Left lung (tissue), 10 donors: Measurements from ENCODE around the gene GNB3. TPM values are rescaled to one million over a fixed set of nuclear protein-coding genes. Genes with fewer than 3 reads are reported as not detected.

Source experiments
- ATAC-seq: fragments of 200-7000 bp; cut with Tn5 transposase; one replicate; pipeline ENCODE4 v1.9.1; 2020; ENCODE audit warnings: moderate library complexity
- DNase-seq, 4 donors: peaks; one replicate each; pipeline ENCODE4 v3.0.0-alpha.2; 2013 to 2020
- H3K27ac ChIP-seq, 2 donors: fragments of 200-600 bp; sonication (generic) in 1 of 2; one replicate each; pipeline versions ENCODE4 v1.5.0 to v1.8.0; 2020 to 2021
- H3K27me3 ChIP-seq, 2 donors: fragments of 200-600 bp; sonication (generic) in 1 of 2; one replicate each; pipeline versions ENCODE4 v1.5.0 to v1.8.0; 2020 to 2021
- H3K36me3 ChIP-seq, 2 donors: fragments of 200-600 bp; sonication (generic) in 1 of 2; one replicate each; pipeline versions ENCODE4 v1.5.0 to v1.8.0; 2020 to 2021
- H3K4me1 ChIP-seq, 2 donors: fragments of 200-600 bp; one replicate each; pipeline ENCODE4 v1.8.0; 2021
- H3K4me3 ChIP-seq, 2 donors: fragments of 200-600 bp; sonication (generic) in 1 of 2; one replicate each; pipeline versions ENCODE4 v1.5.0 to v1.8.0; 2020 to 2021; ENCODE audit warnings: mild to moderate bottlenecking in 1 of 2
- H3K9me3 ChIP-seq, 2 donors: fragments of 200-600 bp; sonication (generic) in 1 of 2; one replicate each; pipeline versions ENCODE4 v1.5.0 to v1.8.0; 2020 to 2021
- intact Hi-C, 2 donors: fragments of 100-400 bp; cut with DNase I; formaldehyde crosslinking; loops; one replicate each; pipeline versions ENCODE4 v1.11.2 to v1.14.2; 2022
- polyA plus RNA-seq, 6 donors: library from polyadenylated mRNA; unstranded; fragments of 120-200 nt; gene quantifications; one replicate each; pipeline ENCODE4 v1.2.1, GENCODE V29; 2013; ENCODE audit not compliant: insufficient read length in 6 of 6
- total RNA-seq, 2 donors: library from RNA; stranded (reverse); fragmentation: NEBNext Ultra II Directional; extraction: Animal tissue kit (Norgen Biotek cat#: 25700); gene quantifications; one replicate each; pipeline ENCODE4 v1.2.1, GENCODE V29; 2021
- TF ChIP-seq, protein P1 (sequence below), 2 donors: fragments of 200-600 bp; sonication (generic) in 1 of 2; IDR thresholded peaks; one replicate each; pipeline versions ENCODE4 v1.5.0 to v1.8.0; 2021; ENCODE audit warnings: antibody characterized with exemption in 2 of 2
- donor health status: DM: no; HTN: yes; CAD: no.
- donor health status: DM: no; HTN: no; CAD: no.

The GNB3 gene
- total and polyA plus RNA-seq, 8 donors = 2.0 to 7.2 (median 5.0) TPM

DNA sequence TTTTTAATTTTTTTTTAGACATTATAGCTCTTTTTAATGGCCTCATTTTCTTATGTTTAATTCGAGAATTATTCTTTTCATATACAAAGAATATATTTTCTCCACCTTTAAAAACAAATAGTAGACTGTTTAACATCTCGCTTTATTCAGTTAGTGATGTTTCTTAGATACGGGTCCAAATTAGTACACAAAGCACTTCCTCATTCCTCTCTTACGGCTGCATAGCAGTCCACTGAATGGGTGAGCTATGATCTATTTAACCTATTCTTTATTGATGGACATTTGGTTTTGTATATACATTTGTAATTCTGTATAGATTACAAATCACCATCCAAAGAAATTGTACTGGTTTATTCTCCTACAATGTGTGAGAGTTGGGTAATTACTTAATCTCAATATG is 27.4 kb upstream of the GNB3 start:
- TF ChIP-seq, protein P1, sequence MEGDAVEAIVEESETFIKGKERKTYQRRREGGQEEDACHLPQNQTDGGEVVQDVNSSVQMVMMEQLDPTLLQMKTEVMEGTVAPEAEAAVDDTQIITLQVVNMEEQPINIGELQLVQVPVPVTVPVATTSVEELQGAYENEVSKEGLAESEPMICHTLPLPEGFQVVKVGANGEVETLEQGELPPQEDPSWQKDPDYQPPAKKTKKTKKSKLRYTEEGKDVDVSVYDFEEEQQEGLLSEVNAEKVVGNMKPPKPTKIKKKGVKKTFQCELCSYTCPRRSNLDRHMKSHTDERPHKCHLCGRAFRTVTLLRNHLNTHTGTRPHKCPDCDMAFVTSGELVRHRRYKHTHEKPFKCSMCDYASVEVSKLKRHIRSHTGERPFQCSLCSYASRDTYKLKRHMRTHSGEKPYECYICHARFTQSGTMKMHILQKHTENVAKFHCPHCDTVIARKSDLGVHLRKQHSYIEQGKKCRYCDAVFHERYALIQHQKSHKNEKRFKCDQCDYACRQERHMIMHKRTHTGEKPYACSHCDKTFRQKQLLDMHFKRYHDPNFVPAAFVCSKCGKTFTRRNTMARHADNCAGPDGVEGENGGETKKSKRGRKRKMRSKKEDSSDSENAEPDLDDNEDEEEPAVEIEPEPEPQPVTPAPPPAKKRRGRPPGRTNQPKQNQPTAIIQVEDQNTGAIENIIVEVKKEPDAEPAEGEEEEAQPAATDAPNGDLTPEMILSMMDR (IDR thresholded peaks at IDR 0.05) = no peak
- ATAC-seq (no peak), DNase-seq (no peak)
- peaks cover 0 to 5% of the 10 kb centered on the region in 2 donors for H3K36me3 ChIP-seq
- H3K27ac ChIP-seq = no peak overlapping the region
- no peaks in the 10 kb centered on the region for H3K27me3 ChIP-seq
- no peaks in the 10 kb centered on the region for H3K9me3 ChIP-seq
- peaks cover 0 to 3% of the 10 kb centered on the region in 2 donors for H3K4me1 ChIP-seq
- intact Hi-C loops = no loop called here
- H3K4me3 ChIP-seq = no peak overlapping the region

DNA sequence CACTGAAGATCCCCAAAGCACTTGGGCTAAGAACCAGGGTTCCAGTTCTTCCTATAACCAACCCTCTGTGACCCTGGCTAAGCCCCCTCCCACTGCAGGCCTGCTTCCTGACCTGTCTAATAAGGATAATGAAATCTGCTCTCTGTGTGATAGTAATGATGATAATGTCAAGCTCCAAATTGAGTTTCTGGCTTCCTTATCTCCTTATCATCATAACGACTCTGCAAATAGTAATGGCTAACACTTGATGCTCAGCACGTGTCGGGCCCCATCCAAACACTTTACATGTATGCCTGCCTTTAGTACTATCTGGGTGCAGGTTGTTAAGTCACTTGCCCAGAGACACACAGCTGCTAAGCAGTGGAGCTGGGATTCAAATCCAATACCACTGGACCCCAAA is 24.1 kb upstream of the GNB3 start:
- H3K4me3 ChIP-seq = no peak overlapping the region
- peaks cover 0 to 3% of the 10 kb centered on the region in 2 donors for H3K27me3 ChIP-seq
- TF ChIP-seq, protein P1 (IDR thresholded peaks at IDR 0.05) = no peak
- H3K27ac ChIP-seq = no peak overlapping the region
- DNase-seq (no peak), ATAC-seq (no peak)
- peaks cover 0 to 5% of the 10 kb centered on the region in 2 donors for H3K36me3 ChIP-seq
- H3K9me3 ChIP-seq = no peaks in the 10 kb centered on the region
- intact Hi-C loops = no loop called here
- H3K4me1 ChIP-seq = peaks cover 0 to 11% of the 10 kb centered on the region in 2 donors

DNA sequence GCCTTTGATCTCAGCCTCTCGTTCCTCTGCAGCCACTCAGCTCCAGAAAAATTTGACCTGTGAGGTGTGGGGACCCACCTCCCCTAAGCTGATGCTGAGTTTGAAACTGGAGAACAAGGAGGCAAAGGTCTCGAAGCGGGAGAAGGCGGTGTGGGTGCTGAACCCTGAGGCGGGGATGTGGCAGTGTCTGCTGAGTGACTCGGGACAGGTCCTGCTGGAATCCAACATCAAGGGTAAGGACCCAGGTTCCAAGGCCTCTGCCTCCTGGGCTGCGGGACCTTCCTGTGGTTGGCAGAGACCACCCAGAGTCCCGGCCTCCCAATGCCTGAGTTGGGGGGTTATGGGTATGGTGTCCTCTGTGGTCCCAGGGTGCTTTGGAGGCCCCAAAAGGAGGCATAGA is 23.6 kb upstream of the GNB3 start:
- intact Hi-C loops = no loop called here
- H3K27ac ChIP-seq = no peak overlapping the region
- no peaks in the 10 kb centered on the region for H3K9me3 ChIP-seq
- TF ChIP-seq, protein P1 (IDR thresholded peaks at IDR 0.05) = no peak
- DNase-seq (no peak), ATAC-seq (no peak)
- H3K36me3 ChIP-seq = peaks cover 0 to 5% of the 10 kb centered on the region in 2 donors
- H3K4me3 ChIP-seq = no peak overlapping the region
- H3K27me3 ChIP-seq = peaks cover 0 to 8% of the 10 kb centered on the region in 2 donors
- H3K4me1 ChIP-seq = peaks cover 0 to 16% of the 10 kb centered on the region in 2 donors

DNA sequence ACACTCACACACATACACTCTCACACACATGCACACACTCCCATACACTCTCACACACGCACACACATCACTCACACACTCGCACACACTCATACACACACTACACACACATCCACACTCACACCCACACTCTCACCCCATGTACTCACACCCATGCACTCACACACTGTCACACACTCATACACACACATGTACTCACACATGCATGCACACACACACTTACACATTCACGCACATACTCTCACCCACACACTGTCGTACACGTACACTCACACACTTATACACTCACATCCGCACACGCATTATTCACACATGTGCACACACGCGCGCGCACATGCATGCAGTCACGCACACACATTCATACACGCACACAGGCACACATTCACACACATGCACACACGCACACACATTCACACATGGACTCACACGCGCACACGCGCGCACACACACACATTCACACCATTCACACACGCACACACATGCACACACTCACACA is 23.0 kb upstream of the GNB3 start:
- Histone ChIP-seq H3K27me3 (peaks cover 0 to 14% of the 10 kb centered on the region in 2 donors), H3K4me3 (no peak overlapping the region), H3K36me3 (peaks cover 0 to 5% of the 10 kb centered on the region in 2 donors), H3K27ac (no peak overlapping the region), H3K9me3 (no peaks in the 10 kb centered on the region), H3K4me1 (peaks cover 0 to 20% of the 10 kb centered on the region in 2 donors)
- DNase-seq (no peak), ATAC-seq (no peak)
- TF ChIP-seq, protein P1 (IDR thresholded peaks at IDR 0.05) = no peak
- intact Hi-C loops = no loop called here

DNA sequence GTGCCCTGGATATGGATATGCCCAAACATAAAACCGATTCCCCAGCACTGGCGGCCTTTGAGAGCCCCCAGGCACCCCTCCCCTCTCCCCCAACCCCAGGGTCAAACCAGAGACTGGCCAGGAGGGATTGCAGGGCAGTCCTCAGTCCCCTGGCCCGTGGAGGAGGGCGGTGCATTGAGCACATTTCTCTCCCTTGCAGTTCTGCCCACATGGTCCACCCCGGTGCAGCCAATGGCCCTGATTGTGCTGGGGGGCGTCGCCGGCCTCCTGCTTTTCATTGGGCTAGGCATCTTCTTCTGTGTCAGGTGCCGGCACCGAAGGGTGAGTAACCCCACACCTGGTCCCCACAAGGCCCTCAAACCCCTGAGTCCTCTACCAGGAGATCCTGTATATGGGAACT is 22.5 kb upstream of the GNB3 start:
- ATAC-seq = no peak
- Histone ChIP-seq H3K9me3 (no peaks in the 10 kb centered on the region), H3K27ac (no peak overlapping the region), H3K4me1 (peaks cover 0 to 20% of the 10 kb centered on the region in 2 donors), H3K4me3 (no peak overlapping the region), H3K36me3 (peaks cover 0 to 5% of the 10 kb centered on the region in 2 donors), H3K27me3 (peaks cover 0 to 18% of the 10 kb centered on the region in 2 donors)
- DNase-seq = no peak
- intact Hi-C loops = no loop called here
- TF ChIP-seq, protein P1 (IDR thresholded peaks at IDR 0.05) = no peak
